ENCODE data around the gene B3GAT1. TPM values are rescaled to one million over a fixed set of nuclear protein-coding genes. Genes with fewer than 3 reads are reported as not detected.

The B3GAT1 gene
- total RNA-seq, 2 experiments from 2014 or later, result 0.14 to 0.22 TPM

GRCh38 chr11:134390706-134391569 lies 21.1 kb downstream of the B3GAT1 start:
- H3K4me3 Mint-ChIP-seq, result no peak overlapping the region
- H3K4me3 ChIP-seq (ENCODE audit: low read length), result no peak overlapping the region
- H3K27ac Mint-ChIP-seq, result no peak overlapping the region
- H3K4me1 ChIP-seq (ENCODE audit: insufficient read depth, low read length), result peaks cover 19% of the 10 kb centered on the region
- no peaks in the 10 kb centered on the region for H3K36me3 Mint-ChIP-seq (ENCODE audit: low read depth)
- ATAC-seq (ENCODE audit: poor library complexity) (no peak), DNase-seq (no peak)
- no peak overlapping the region for H3K27ac ChIP-seq (ENCODE audit: low read depth in 1 of 2, low read length in 2 of 2)
- H3K9me3 ChIP-seq (ENCODE audit: control insufficient read depth in 1 of 2, insufficient read depth in 1 of 2, low read length in 2 of 2), result peaks cover 0 to 11% of the 10 kb centered on the region in 2 experiments
- intact Hi-C loops (cut with DNase I, micrococcal nuclease), result no loop called here
- H3K9me3 Mint-ChIP-seq, result no peaks in the 10 kb centered on the region
- peaks cover 16% of the 10 kb centered on the region for H3K4me1 Mint-ChIP-seq (ENCODE audit: low read depth)
- H3K27me3 ChIP-seq (ENCODE audit: control insufficient read depth in 1 of 2, insufficient read depth in 2 of 2, low read length in 2 of 2), result peaks cover under 1 to 7% of the 10 kb centered on the region in 2 experiments
- ChIA-PET CTCF (no interaction called here), POLR2A (no interaction called here)
- no peaks in the 10 kb centered on the region for H3K36me3 ChIP-seq (ENCODE audit: insufficient read depth, low read length)
- TF ChIP-seq, protein P1, sequence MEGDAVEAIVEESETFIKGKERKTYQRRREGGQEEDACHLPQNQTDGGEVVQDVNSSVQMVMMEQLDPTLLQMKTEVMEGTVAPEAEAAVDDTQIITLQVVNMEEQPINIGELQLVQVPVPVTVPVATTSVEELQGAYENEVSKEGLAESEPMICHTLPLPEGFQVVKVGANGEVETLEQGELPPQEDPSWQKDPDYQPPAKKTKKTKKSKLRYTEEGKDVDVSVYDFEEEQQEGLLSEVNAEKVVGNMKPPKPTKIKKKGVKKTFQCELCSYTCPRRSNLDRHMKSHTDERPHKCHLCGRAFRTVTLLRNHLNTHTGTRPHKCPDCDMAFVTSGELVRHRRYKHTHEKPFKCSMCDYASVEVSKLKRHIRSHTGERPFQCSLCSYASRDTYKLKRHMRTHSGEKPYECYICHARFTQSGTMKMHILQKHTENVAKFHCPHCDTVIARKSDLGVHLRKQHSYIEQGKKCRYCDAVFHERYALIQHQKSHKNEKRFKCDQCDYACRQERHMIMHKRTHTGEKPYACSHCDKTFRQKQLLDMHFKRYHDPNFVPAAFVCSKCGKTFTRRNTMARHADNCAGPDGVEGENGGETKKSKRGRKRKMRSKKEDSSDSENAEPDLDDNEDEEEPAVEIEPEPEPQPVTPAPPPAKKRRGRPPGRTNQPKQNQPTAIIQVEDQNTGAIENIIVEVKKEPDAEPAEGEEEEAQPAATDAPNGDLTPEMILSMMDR (IDR thresholded peaks at IDR 0.05), result no peak
- peaks cover 13% of the 10 kb centered on the region for H3K27me3 Mint-ChIP-seq

GRCh38 chr11:134389464-134390180 lies 22.4 kb downstream of the B3GAT1 start:
- peaks cover 19% of the 10 kb centered on the region for H3K4me1 Mint-ChIP-seq (ENCODE audit: low read depth)
- H3K27ac ChIP-seq (ENCODE audit: low read depth in 1 of 2, low read length in 2 of 2), result no peak overlapping the region
- H3K27ac Mint-ChIP-seq, result no peak overlapping the region
- H3K4me1 ChIP-seq (ENCODE audit: insufficient read depth, low read length), result peaks cover 28% of the 10 kb centered on the region
- no peaks in the 10 kb centered on the region for H3K36me3 ChIP-seq (ENCODE audit: insufficient read depth, low read length)
- H3K4me3 ChIP-seq (ENCODE audit: low read length), result no peak overlapping the region
- H3K9me3 Mint-ChIP-seq, result no peaks in the 10 kb centered on the region
- no peak for ATAC-seq (ENCODE audit: poor library complexity)
- peaks cover 0 to 15% of the 10 kb centered on the region in 2 experiments for H3K9me3 ChIP-seq (ENCODE audit: control insufficient read depth in 1 of 2, insufficient read depth in 1 of 2, low read length in 2 of 2)
- H3K4me3 Mint-ChIP-seq, result no peak overlapping the region
- DNase-seq, result no peak
- ChIA-PET POLR2A (no interaction called here), CTCF (no interaction called here)
- H3K27me3 ChIP-seq (ENCODE audit: control insufficient read depth in 1 of 2, insufficient read depth in 2 of 2, low read length in 2 of 2), result peaks cover 12 to 14% of the 10 kb centered on the region in 2 experiments
- intact Hi-C loops (cut with DNase I, micrococcal nuclease), result no loop called here
- H3K27me3 Mint-ChIP-seq, result peaks cover 27% of the 10 kb centered on the region
- H3K36me3 Mint-ChIP-seq (ENCODE audit: low read depth), result no peaks in the 10 kb centered on the region
- TF ChIP-seq, protein P1 (IDR thresholded peaks at IDR 0.05), result no peak

GRCh38 chr11:134388590-134388989 lies 23.5 kb downstream of the B3GAT1 start:
- POLR2A ChIA-PET, result no interaction called here
- Histone ChIP-seq H3K9me3 (ENCODE audit: control insufficient read depth in 1 of 2, insufficient read depth in 1 of 2, low read length in 2 of 2) (peaks cover 0 to 15% of the 10 kb centered on the region in 2 experiments), H3K4me3 (ENCODE audit: low read length) (no peak overlapping the region), H3K27me3 (ENCODE audit: control insufficient read depth in 1 of 2, insufficient read depth in 2 of 2, low read length in 2 of 2) (peaks cover 12 to 18% of the 10 kb centered on the region in 2 experiments), H3K36me3 (ENCODE audit: insufficient read depth, low read length) (no peaks in the 10 kb centered on the region), H3K4me1 (ENCODE audit: insufficient read depth, low read length) (peaks cover 28% of the 10 kb centered on the region), H3K27ac (ENCODE audit: low read depth in 1 of 2, low read length in 2 of 2) (no peak overlapping the region)
- H3K27ac Mint-ChIP-seq, result no peak overlapping the region
- H3K36me3 Mint-ChIP-seq (ENCODE audit: low read depth), result no peaks in the 10 kb centered on the region
- no peaks in the 10 kb centered on the region for H3K9me3 Mint-ChIP-seq
- H3K4me3 Mint-ChIP-seq, result no peak overlapping the region
- H3K4me1 Mint-ChIP-seq (ENCODE audit: low read depth), result peaks cover 19% of the 10 kb centered on the region
- TF ChIP-seq, protein P1 (IDR thresholded peaks at IDR 0.05), result no peak
- intact Hi-C loops (cut with DNase I, micrococcal nuclease), result no loop called here
- no peak for ATAC-seq (ENCODE audit: poor library complexity)
- H3K27me3 Mint-ChIP-seq, result peaks cover 27% of the 10 kb centered on the region
- no peak for DNase-seq
- CTCF ChIA-PET, result no interaction called here
